Measurements from ENCODE around the gene GANC. TPM values are rescaled to one million over a fixed set of nuclear protein-coding genes. Genes with fewer than 3 reads are reported as not detected.
"Not testable (repeated sequence)": the region's sequence is repeated elsewhere in the genome, so short reads cannot be mapped to it uniquely, and the experiment has no call there.

The GANC gene
- total RNA-seq, 1 donor from 2014 or later = 17.8 TPM

- H3K9me3 Mint-ChIP-seq (ENCODE audit: unreplicated experiment) = no peaks in the 10 kb centered on the region
- H3K27me3 Mint-ChIP-seq (ENCODE audit: unreplicated experiment) = no peaks in the 10 kb centered on the region
- no peaks in the 10 kb centered on the region for H3K36me3 Mint-ChIP-seq (ENCODE audit: unreplicated experiment)
- H3K4me1 Mint-ChIP-seq (ENCODE audit: low read depth, unreplicated experiment) = no peaks in the 10 kb centered on the region
- no peak overlapping the region for H3K4me3 Mint-ChIP-seq (ENCODE audit: unreplicated experiment)
- H3K27ac Mint-ChIP-seq (ENCODE audit: unreplicated experiment) = no peak overlapping the region
- no peak for DNase-seq
- TF ChIP-seq CTCF (IDR thresholded peaks at IDR 0.05; ENCODE audit: partially characterized antibody, unreplicated experiment) = no peak
These were observed 14.9 kb downstream of the GANC start for GRCh38 chr15:42287931-42288330.

- H3K4me1 Mint-ChIP-seq (ENCODE audit: low read depth, unreplicated experiment) = no peaks in the 10 kb centered on the region
- H3K4me3 Mint-ChIP-seq (ENCODE audit: unreplicated experiment) = no peak overlapping the region
- DNase-seq = no peak
- H3K9me3 Mint-ChIP-seq (ENCODE audit: unreplicated experiment) = no peaks in the 10 kb centered on the region
- H3K27ac Mint-ChIP-seq (ENCODE audit: unreplicated experiment) = no peak overlapping the region
- no peaks in the 10 kb centered on the region for H3K27me3 Mint-ChIP-seq (ENCODE audit: unreplicated experiment)
- no peak for TF ChIP-seq CTCF (IDR thresholded peaks at IDR 0.05; ENCODE audit: partially characterized antibody, unreplicated experiment)
- H3K36me3 Mint-ChIP-seq (ENCODE audit: unreplicated experiment) = no peaks in the 10 kb centered on the region
These were observed 16.2 kb downstream of the GANC start for GRCh38 chr15:42289166-42289565.

GRCh38 chr15:42301004-42301403 is 28.0 kb downstream of the GANC start:
- not testable (repeated sequence) for H3K4me3 Mint-ChIP-seq (ENCODE audit: unreplicated experiment); H3K9me3 Mint-ChIP-seq (ENCODE audit: unreplicated experiment); H3K27ac Mint-ChIP-seq (ENCODE audit: unreplicated experiment); DNase-seq; H3K4me1 Mint-ChIP-seq (ENCODE audit: low read depth, unreplicated experiment); H3K27me3 Mint-ChIP-seq (ENCODE audit: unreplicated experiment)
- H3K36me3 Mint-ChIP-seq (ENCODE audit: unreplicated experiment) = peaks cover 16% of the 10 kb centered on the region

GRCh38 chr15:42306681-42307080 is 33.7 kb downstream of the GANC start:
- Mint-ChIP-seq H3K36me3 (ENCODE audit: unreplicated experiment) (peaks cover 7% of the 10 kb centered on the region), H3K4me1 (ENCODE audit: low read depth, unreplicated experiment) (no peaks in the 10 kb centered on the region), H3K27ac (ENCODE audit: unreplicated experiment) (no peak overlapping the region), H3K27me3 (ENCODE audit: unreplicated experiment) (no peaks in the 10 kb centered on the region), H3K9me3 (ENCODE audit: unreplicated experiment) (no peaks in the 10 kb centered on the region), H3K4me3 (ENCODE audit: unreplicated experiment) (no peak overlapping the region)
- no peak for DNase-seq
- no peak for TF ChIP-seq CTCF (IDR thresholded peaks at IDR 0.05; ENCODE audit: partially characterized antibody, unreplicated experiment)

GRCh38 chr15:42313463-42313862 is 40.5 kb downstream of the GANC start:
- no peaks in the 10 kb centered on the region for H3K9me3 Mint-ChIP-seq (ENCODE audit: unreplicated experiment)
- no peaks in the 10 kb centered on the region for H3K36me3 Mint-ChIP-seq (ENCODE audit: unreplicated experiment)
- no peak overlapping the region for H3K4me3 Mint-ChIP-seq (ENCODE audit: unreplicated experiment)
- H3K4me1 Mint-ChIP-seq (ENCODE audit: low read depth, unreplicated experiment) = peaks cover 2% of the 10 kb centered on the region
- H3K27me3 Mint-ChIP-seq (ENCODE audit: unreplicated experiment) = no peaks in the 10 kb centered on the region
- no peak for DNase-seq
- no peak overlapping the region for H3K27ac Mint-ChIP-seq (ENCODE audit: unreplicated experiment)
- TF ChIP-seq CTCF (IDR thresholded peaks at IDR 0.05; ENCODE audit: partially characterized antibody, unreplicated experiment) = no peak

- Mint-ChIP-seq H3K4me1 (ENCODE audit: low read depth, unreplicated experiment) (peaks cover 2% of the 10 kb centered on the region), H3K27me3 (ENCODE audit: unreplicated experiment) (no peaks in the 10 kb centered on the region), H3K9me3 (ENCODE audit: unreplicated experiment) (no peaks in the 10 kb centered on the region), H3K4me3 (ENCODE audit: unreplicated experiment) (no peak overlapping the region), H3K27ac (ENCODE audit: unreplicated experiment) (no peak overlapping the region), H3K36me3 (ENCODE audit: unreplicated experiment) (no peaks in the 10 kb centered on the region)
- DNase-seq = no peak
- TF ChIP-seq CTCF (IDR thresholded peaks at IDR 0.05; ENCODE audit: partially characterized antibody, unreplicated experiment) = no peak
These were observed 41.8 kb downstream of the GANC start for GRCh38 chr15:42314818-42315217.
